ENCODE results near the gene BTBD10. TPM values are rescaled to one million over a fixed set of nuclear protein-coding genes. Genes with fewer than 3 reads are reported as not detected.
A peak's percentile ranks its signal among the peaks of the same experiment; 100 is the strongest.

The BTBD10 gene
- polyA plus RNA-seq, 2 donors, result 16.1 to 24.9 TPM

GRCh38 chr11:13338427-13339069 is 124.5 kb downstream of the BTBD10 start:
- no peaks in the 10 kb centered on the region for H3K9me3 ChIP-seq (ENCODE audit: control insufficient read depth in 2 of 2, insufficient read depth in 1 of 2, low read depth in 1 of 2, low read length in 1 of 2)
- H3K4me3 ChIP-seq (ENCODE audit: low read depth in 1 of 2, low read length in 2 of 2), result peak overlapping the region in 1 of 2 donors; percentile 21
- WGBS, 2 donors, result 52 to 59% methylated on average over 9 of the region's 9 CpGs
- H3K4me1 ChIP-seq (ENCODE audit: control insufficient read depth in 2 of 2, insufficient read depth in 2 of 2, low read length in 1 of 2), result peaks cover 7 to 20% of the 10 kb centered on the region in 2 donors
- H3K36me3 ChIP-seq (ENCODE audit: control insufficient read depth in 2 of 2, insufficient read depth in 2 of 2, low read length in 1 of 2), result no peaks in the 10 kb centered on the region
- peak overlapping the region; percentile 7 to 26 for H3K27ac ChIP-seq (ENCODE audit: low read depth in 2 of 2, low read length in 1 of 2)
- H3K27me3 ChIP-seq (ENCODE audit: control insufficient read depth in 1 of 2, insufficient read depth in 2 of 2, low read length in 2 of 2), result no peaks in the 10 kb centered on the region

- Histone ChIP-seq H3K27ac (ENCODE audit: low read depth in 2 of 2, low read length in 1 of 2) (peak overlapping the region in 1 of 2 donors; percentile 7), H3K36me3 (ENCODE audit: control insufficient read depth in 2 of 2, insufficient read depth in 2 of 2, low read length in 1 of 2) (no peaks in the 10 kb centered on the region), H3K27me3 (ENCODE audit: control insufficient read depth in 1 of 2, insufficient read depth in 2 of 2, low read length in 2 of 2) (no peaks in the 10 kb centered on the region), H3K4me3 (ENCODE audit: low read depth in 1 of 2, low read length in 2 of 2) (peak overlapping the region in 1 of 2 donors; percentile 21), H3K9me3 (ENCODE audit: control insufficient read depth in 2 of 2, insufficient read depth in 1 of 2, low read depth in 1 of 2, low read length in 1 of 2) (no peaks in the 10 kb centered on the region), H3K4me1 (ENCODE audit: control insufficient read depth in 2 of 2, insufficient read depth in 2 of 2, low read length in 1 of 2) (peaks cover 7 to 25% of the 10 kb centered on the region in 2 donors)
- 5 to 13% methylated on average over 5 of the region's 5 CpGs for WGBS, 2 donors
Observed at GRCh38 chr11:13338019-13338426, 125.0 kb downstream of the BTBD10 start.

Other genes with a start within 250 kb of the BTBD10 start
- gene BMAL1, start 185.4 kb downstream of the BTBD10 start, polyA plus RNA-seq, result 1 to 10 TPM; 9.1 to 9.2 TPM
- not detected for gene PTH, start 32.8 kb upstream of the BTBD10 start, polyA plus RNA-seq
- gene FAR1, start 205.4 kb upstream of the BTBD10 start, polyA plus RNA-seq, result 10 to 100 TPM; 36.8 to 42.5 TPM

Data from esophagus (tissue), 2 donors.